NB4 (cell line): ENCODE measurements around the gene UVRAG.

Experiments used
- MYC ChIP-seq: IDR thresholded peaks from 2 replicates; pipeline ENCODE4 v1.6.1; 2011; ENCODE audit warnings: low read depth, low read length
- POLR2A ChIP-seq: IDR thresholded peaks from 2 replicates; pipeline ENCODE4 v1.6.1; 2011; ENCODE audit warnings: mild to moderate bottlenecking; ENCODE audit not compliant: insufficient read length; ENCODE audit errors: extremely low read depth
- TF ChIP-seq, protein P1 (sequence below): IDR thresholded peaks from one replicate; pipeline ENCODE4 v1.5.1; 2012; ENCODE audit warnings: low read depth, low read length
- TF ChIP-seq, protein P2 (sequence below): IDR thresholded peaks from 2 replicates; pipeline ENCODE4 v1.6.1; 2011; ENCODE audit warnings: low read depth, low read length

DNA sequence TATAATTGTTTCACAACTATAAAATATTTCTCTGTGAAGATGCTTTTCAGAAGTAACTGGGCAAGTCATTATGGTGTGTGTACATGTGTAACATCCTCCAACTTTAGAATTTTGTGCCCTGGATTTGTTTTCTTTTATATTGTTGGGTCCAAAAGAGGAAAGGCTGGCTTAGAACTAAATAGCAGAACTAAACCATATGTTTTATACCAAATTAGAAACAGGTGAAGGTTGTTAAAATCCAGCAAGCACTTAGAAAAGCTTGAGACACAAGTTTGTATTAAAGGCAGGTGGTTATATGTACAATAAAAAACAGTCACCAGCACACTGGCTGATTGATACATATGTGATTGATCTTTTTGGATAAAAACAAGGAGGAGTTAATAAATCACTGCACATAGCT, 232.8 kb downstream of the UVRAG start:
- TF ChIP-seq, protein P1, sequence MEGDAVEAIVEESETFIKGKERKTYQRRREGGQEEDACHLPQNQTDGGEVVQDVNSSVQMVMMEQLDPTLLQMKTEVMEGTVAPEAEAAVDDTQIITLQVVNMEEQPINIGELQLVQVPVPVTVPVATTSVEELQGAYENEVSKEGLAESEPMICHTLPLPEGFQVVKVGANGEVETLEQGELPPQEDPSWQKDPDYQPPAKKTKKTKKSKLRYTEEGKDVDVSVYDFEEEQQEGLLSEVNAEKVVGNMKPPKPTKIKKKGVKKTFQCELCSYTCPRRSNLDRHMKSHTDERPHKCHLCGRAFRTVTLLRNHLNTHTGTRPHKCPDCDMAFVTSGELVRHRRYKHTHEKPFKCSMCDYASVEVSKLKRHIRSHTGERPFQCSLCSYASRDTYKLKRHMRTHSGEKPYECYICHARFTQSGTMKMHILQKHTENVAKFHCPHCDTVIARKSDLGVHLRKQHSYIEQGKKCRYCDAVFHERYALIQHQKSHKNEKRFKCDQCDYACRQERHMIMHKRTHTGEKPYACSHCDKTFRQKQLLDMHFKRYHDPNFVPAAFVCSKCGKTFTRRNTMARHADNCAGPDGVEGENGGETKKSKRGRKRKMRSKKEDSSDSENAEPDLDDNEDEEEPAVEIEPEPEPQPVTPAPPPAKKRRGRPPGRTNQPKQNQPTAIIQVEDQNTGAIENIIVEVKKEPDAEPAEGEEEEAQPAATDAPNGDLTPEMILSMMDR, result no peak
- TF ChIP-seq POLR2A, result no peak
- TF ChIP-seq MYC, result no peak
- TF ChIP-seq, protein P2, sequence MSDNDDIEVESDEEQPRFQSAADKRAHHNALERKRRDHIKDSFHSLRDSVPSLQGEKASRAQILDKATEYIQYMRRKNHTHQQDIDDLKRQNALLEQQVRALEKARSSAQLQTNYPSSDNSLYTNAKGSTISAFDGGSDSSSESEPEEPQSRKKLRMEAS, result no peak
